ENCODE measurements around the gene PDLIM7. TPM values are rescaled to one million over a fixed set of nuclear protein-coding genes. Genes with fewer than 3 reads are reported as not detected.

Gene PDLIM7
- total RNA-seq, 1 donor from 2014 or later, result 113 TPM

DNA sequence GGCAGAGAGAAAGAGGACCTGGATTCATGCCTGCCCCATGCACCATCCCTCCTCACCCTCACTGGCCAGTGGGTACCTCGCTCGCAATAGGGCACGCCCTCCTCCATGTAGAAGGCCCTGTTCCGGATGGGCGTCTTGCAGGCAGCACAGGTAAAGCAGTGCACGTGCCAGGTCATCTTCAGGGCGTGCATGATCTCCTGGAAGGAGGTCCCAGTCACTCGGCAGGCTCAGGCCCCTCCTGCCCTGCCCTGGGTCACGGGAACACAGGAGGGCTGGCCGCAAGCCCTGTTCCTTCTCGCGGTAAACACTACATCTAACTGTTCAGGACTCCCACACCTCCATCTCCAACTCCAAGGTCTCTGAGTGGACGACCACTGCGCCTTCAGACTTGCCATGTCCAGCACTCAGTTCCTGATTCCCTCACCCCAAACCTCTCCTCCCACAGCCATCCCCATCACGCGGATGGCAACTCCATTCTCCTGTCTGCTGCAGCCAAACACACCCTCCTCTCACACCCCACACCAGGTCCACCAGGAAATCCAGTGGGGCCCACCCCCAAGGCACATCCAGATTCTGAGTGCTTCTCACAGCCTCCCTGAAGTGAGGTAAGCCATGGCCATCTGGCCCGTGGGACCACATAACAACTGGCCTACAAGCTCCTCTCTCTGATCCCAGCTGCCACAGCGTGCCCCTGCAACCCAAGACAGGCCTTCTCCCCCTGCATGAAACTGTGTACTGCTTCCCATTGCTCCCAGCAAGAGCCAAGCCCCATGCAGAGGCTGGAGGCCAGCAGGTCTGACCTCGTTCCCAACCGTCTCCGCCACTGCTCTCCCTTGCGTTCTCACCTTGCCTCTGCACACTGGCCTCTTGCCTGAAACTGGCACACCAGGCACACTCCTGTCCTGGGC is 13.2 kb downstream of the PDLIM7 start:
- no peaks in the 10 kb centered on the region for H3K4me1 Mint-ChIP-seq (ENCODE audit: low read depth)
- H3K27me3 Mint-ChIP-seq, result no peaks in the 10 kb centered on the region
- DNase-seq (ENCODE audit: low spot score, unreplicated experiment), result no peak
- H3K4me3 Mint-ChIP-seq (ENCODE audit: low read depth), result no peak overlapping the region
- TF ChIP-seq, protein P1, sequence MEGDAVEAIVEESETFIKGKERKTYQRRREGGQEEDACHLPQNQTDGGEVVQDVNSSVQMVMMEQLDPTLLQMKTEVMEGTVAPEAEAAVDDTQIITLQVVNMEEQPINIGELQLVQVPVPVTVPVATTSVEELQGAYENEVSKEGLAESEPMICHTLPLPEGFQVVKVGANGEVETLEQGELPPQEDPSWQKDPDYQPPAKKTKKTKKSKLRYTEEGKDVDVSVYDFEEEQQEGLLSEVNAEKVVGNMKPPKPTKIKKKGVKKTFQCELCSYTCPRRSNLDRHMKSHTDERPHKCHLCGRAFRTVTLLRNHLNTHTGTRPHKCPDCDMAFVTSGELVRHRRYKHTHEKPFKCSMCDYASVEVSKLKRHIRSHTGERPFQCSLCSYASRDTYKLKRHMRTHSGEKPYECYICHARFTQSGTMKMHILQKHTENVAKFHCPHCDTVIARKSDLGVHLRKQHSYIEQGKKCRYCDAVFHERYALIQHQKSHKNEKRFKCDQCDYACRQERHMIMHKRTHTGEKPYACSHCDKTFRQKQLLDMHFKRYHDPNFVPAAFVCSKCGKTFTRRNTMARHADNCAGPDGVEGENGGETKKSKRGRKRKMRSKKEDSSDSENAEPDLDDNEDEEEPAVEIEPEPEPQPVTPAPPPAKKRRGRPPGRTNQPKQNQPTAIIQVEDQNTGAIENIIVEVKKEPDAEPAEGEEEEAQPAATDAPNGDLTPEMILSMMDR (IDR thresholded peaks at IDR 0.05; ENCODE audit: unreplicated experiment), result no peak
- H3K27ac Mint-ChIP-seq, result peak overlapping the region; percentile 6
- H3K9me3 Mint-ChIP-seq (ENCODE audit: low read depth), result no peaks in the 10 kb centered on the region
- peaks cover 14% of the 10 kb centered on the region for H3K36me3 Mint-ChIP-seq (ENCODE audit: insufficient read depth)

DNA sequence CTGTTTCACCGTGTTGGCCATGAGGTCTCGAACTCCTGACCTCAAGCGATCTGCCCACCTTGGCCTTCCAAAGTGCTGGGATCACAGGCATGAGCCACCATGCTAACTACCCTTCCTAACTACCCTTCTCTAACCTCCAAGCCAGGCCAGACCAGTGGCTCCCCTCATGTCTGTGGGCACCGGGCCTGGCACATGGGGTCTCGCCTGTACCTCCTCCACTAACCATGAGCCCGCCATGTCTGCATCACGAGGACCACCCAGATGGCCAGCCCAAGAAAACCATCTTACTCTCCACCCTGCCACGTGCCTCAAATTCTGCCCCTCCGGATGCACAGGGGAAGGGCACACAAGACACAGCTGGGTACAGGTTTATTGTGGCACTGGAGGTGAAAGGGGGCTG is 14.4 kb downstream of the PDLIM7 start:
- DNase-seq (ENCODE audit: low spot score, unreplicated experiment), result no peak
- Mint-ChIP-seq H3K4me3 (ENCODE audit: low read depth) (no peak overlapping the region), H3K36me3 (ENCODE audit: insufficient read depth) (peaks cover 10% of the 10 kb centered on the region), H3K27me3 (no peaks in the 10 kb centered on the region), H3K4me1 (ENCODE audit: low read depth) (no peaks in the 10 kb centered on the region), H3K27ac (no peak overlapping the region), H3K9me3 (ENCODE audit: low read depth) (no peaks in the 10 kb centered on the region)
- TF ChIP-seq, protein P1 (IDR thresholded peaks at IDR 0.05; ENCODE audit: unreplicated experiment), result no peak

DNA sequence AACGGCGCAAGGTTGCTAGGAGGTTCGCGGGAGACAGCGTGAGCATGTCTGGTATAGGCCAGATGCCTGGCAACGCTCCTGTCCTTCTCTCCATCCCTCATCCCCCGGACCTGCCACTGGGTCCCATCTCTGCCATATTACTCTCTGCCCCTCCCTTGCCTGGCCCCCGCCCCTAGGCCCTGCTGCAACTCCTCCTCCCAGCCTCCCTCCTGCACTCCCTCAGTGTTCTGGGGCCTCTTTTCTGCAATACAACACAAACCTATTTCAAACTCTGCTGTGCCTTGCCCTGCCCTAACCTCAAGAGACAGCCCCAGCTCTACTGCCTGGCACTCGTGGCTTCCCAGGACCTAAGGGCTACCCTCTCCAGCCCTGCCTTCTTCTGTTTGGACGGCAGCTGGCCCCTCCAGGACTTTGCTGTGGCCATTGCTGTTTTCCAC is 15.0 kb downstream of the PDLIM7 start:
- Mint-ChIP-seq H3K27me3 (no peaks in the 10 kb centered on the region), H3K4me3 (ENCODE audit: low read depth) (no peak overlapping the region), H3K9me3 (ENCODE audit: low read depth) (no peaks in the 10 kb centered on the region), H3K27ac (no peak overlapping the region), H3K36me3 (ENCODE audit: insufficient read depth) (peaks cover 9% of the 10 kb centered on the region), H3K4me1 (ENCODE audit: low read depth) (no peaks in the 10 kb centered on the region)
- no peak for DNase-seq (ENCODE audit: low spot score, unreplicated experiment)
- TF ChIP-seq, protein P1 (IDR thresholded peaks at IDR 0.05; ENCODE audit: unreplicated experiment), result no peak

DNA sequence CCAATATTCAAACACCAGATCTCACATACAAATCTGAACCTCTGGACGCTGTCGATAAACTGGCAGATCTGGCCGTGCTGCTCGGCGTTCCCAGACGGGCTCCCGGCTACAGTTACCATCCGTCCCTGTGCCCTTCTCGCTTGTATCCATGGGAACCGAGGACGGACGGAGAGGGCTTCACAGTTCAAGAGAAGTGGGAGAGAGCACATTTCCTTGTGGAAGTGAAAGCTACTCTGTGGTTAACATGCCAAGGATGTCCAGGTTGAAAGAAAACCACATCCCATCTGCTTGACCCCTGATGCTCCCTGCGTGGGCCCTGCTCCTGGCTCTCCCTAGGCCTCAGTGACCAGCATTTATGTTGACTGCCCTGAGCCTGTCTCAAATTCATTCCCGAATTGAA is 17.6 kb downstream of the PDLIM7 start:
- peaks cover 3% of the 10 kb centered on the region for H3K36me3 Mint-ChIP-seq (ENCODE audit: insufficient read depth)
- peaks cover 5% of the 10 kb centered on the region for H3K27me3 Mint-ChIP-seq
- H3K27ac Mint-ChIP-seq, result peak overlapping the region; percentile 81
- TF ChIP-seq, protein P1 (IDR thresholded peaks at IDR 0.05; ENCODE audit: unreplicated experiment), result no peak
- no peak for DNase-seq (ENCODE audit: low spot score, unreplicated experiment)
- no peaks in the 10 kb centered on the region for H3K9me3 Mint-ChIP-seq (ENCODE audit: low read depth)
- H3K4me3 Mint-ChIP-seq (ENCODE audit: low read depth), result no peak overlapping the region
- H3K4me1 Mint-ChIP-seq (ENCODE audit: low read depth), result no peaks in the 10 kb centered on the region

DNA sequence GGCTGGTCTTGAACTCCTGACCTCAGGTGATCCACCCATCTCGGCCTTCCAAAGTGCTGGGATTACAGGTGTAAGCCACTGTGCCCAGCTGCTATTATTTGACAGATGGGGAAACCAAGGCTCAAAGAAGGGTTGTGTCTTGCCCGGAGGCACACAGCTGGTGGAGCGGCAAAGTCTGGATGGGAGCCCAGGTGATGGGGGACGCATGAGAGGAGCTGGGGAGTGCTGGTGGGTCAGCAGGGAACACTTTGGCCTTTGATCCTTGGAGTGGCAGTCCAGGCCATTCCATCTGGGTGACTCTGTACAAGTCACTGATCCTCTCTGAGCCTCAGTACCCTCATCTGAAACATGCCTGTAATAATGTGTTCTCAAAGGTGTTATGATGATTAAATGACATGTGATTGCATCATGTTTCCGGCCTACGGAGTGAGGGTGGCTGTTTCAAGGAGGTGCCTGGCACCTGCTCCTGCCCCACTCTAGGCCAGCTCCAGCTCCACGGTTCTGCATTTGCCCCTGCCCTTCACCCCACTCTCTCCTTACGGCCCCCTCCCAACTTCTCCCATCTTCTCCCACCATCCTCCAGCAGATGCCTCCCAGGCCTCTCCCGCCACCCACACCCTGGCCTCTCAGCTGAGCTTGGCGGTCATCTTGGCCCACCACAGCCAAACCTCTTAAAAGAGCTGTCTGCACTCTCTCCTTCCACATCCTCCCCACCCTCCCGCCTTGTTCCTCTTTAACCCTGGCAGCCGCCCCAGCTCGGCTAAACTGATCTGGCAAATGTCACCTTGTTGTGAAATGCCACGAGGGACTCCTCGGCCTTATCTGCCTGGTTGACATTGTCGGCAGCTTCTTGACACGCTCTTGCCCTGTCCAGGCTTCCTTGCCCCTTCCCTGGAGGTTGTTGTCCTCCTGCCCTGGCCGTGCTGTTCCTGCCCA is 18.4 kb downstream of the PDLIM7 start:
- DNase-seq (ENCODE audit: low spot score, unreplicated experiment), result no peak
- Mint-ChIP-seq H3K27me3 (peaks cover 5% of the 10 kb centered on the region), H3K27ac (peak overlapping the region; percentile 85), H3K4me3 (ENCODE audit: low read depth) (no peak overlapping the region), H3K9me3 (ENCODE audit: low read depth) (no peaks in the 10 kb centered on the region), H3K36me3 (ENCODE audit: insufficient read depth) (peaks cover 2% of the 10 kb centered on the region), H3K4me1 (ENCODE audit: low read depth) (peaks cover 3% of the 10 kb centered on the region)
- TF ChIP-seq, protein P1 (IDR thresholded peaks at IDR 0.05; ENCODE audit: unreplicated experiment), result no peak

All from progenitor cell of endocrine pancreas (in vitro differentiated cells).